ENCODE data around the gene PLCB1. TPM values are rescaled to one million over a fixed set of nuclear protein-coding genes. Genes with fewer than 3 reads are reported as not detected.

PLCB1 gene
- total RNA-seq, 1 donor from 2014 or later, result 10.8 TPM

GRCh38 chr20:8891039-8891438, 759.0 kb downstream of the PLCB1 start:
- no peak for DNase-seq (ENCODE audit: low spot score)
- H3K27ac Mint-ChIP-seq (ENCODE audit: unreplicated experiment), result no peak overlapping the region
- no peaks in the 10 kb centered on the region for H3K27me3 Mint-ChIP-seq (ENCODE audit: low read depth)
- H3K4me3 Mint-ChIP-seq (ENCODE audit: unreplicated experiment), result no peak overlapping the region
- peaks cover 11% of the 10 kb centered on the region for H3K36me3 Mint-ChIP-seq (ENCODE audit: low read depth)
- TF ChIP-seq CTCF (IDR thresholded peaks at IDR 0.05), result no peak
- no peaks in the 10 kb centered on the region for H3K4me1 Mint-ChIP-seq (ENCODE audit: low read depth)
- H3K9me3 Mint-ChIP-seq (ENCODE audit: low read depth), result peaks cover 44% of the 10 kb centered on the region

GRCh38 chr20:8895472-8895871, 763.4 kb downstream of the PLCB1 start:
- H3K4me1 Mint-ChIP-seq (ENCODE audit: low read depth), result no peaks in the 10 kb centered on the region
- no peak for DNase-seq (ENCODE audit: low spot score)
- H3K27me3 Mint-ChIP-seq (ENCODE audit: low read depth), result no peaks in the 10 kb centered on the region
- no peak overlapping the region for H3K27ac Mint-ChIP-seq (ENCODE audit: unreplicated experiment)
- peaks cover 21% of the 10 kb centered on the region for H3K9me3 Mint-ChIP-seq (ENCODE audit: low read depth)
- H3K36me3 Mint-ChIP-seq (ENCODE audit: low read depth), result peaks cover 9% of the 10 kb centered on the region
- TF ChIP-seq CTCF (IDR thresholded peaks at IDR 0.05), result no peak
- H3K4me3 Mint-ChIP-seq (ENCODE audit: unreplicated experiment), result no peak overlapping the region

- TF ChIP-seq CTCF (IDR thresholded peaks at IDR 0.05), result no peak
- H3K9me3 Mint-ChIP-seq (ENCODE audit: low read depth), result peaks cover 21% of the 10 kb centered on the region
- no peak overlapping the region for H3K4me3 Mint-ChIP-seq (ENCODE audit: unreplicated experiment)
- H3K4me1 Mint-ChIP-seq (ENCODE audit: low read depth), result no peaks in the 10 kb centered on the region
- H3K27ac Mint-ChIP-seq (ENCODE audit: unreplicated experiment), result no peak overlapping the region
- peaks cover 9% of the 10 kb centered on the region for H3K36me3 Mint-ChIP-seq (ENCODE audit: low read depth)
- no peak for DNase-seq (ENCODE audit: low spot score)
- H3K27me3 Mint-ChIP-seq (ENCODE audit: low read depth), result no peaks in the 10 kb centered on the region
Measured at GRCh38 chr20:8898823-8899222, 766.8 kb downstream of the PLCB1 start.

GRCh38 chr20:8901237-8902025, 769.4 kb downstream of the PLCB1 start:
- no peak for DNase-seq (ENCODE audit: low spot score)
- Mint-ChIP-seq H3K27ac (ENCODE audit: unreplicated experiment) (no peak overlapping the region), H3K4me3 (ENCODE audit: unreplicated experiment) (no peak overlapping the region)

More at GRCh38 chr20:8901237-8902025, 769.4 kb downstream of the PLCB1 start:
- Mint-ChIP-seq H3K36me3 (ENCODE audit: low read depth) (no peaks in the 10 kb centered on the region), H3K4me1 (ENCODE audit: low read depth) (no peaks in the 10 kb centered on the region), H3K9me3 (ENCODE audit: low read depth) (no peaks in the 10 kb centered on the region), H3K27me3 (ENCODE audit: low read depth) (no peaks in the 10 kb centered on the region)
- no peak for TF ChIP-seq CTCF (IDR thresholded peaks at IDR 0.05)

All from chondrocyte (in vitro differentiated cells).